Stimulated activated naive CD8-positive, alpha-beta T cell treated with anti-CD3 and anti-CD28 coated beads, Interleukin-15, Interleukin-2, amounts not matched to agents 100 U/mL and 50 U/mL, for 24 hours (primary cell): ENCODE data around the gene TENT5C.
A peak's percentile ranks its signal among the peaks of the same experiment; 100 is the strongest.

Source experiments
- ATAC-seq: fragments of 150-1000 bp; cut with Tn5 transposase; one replicate; pipeline ENCODE4 v1.10.0; 2021
- DNase-seq: peaks from one replicate; pipeline ENCODE4 v3.0.0; 2021

Gene TENT5C

DNA sequence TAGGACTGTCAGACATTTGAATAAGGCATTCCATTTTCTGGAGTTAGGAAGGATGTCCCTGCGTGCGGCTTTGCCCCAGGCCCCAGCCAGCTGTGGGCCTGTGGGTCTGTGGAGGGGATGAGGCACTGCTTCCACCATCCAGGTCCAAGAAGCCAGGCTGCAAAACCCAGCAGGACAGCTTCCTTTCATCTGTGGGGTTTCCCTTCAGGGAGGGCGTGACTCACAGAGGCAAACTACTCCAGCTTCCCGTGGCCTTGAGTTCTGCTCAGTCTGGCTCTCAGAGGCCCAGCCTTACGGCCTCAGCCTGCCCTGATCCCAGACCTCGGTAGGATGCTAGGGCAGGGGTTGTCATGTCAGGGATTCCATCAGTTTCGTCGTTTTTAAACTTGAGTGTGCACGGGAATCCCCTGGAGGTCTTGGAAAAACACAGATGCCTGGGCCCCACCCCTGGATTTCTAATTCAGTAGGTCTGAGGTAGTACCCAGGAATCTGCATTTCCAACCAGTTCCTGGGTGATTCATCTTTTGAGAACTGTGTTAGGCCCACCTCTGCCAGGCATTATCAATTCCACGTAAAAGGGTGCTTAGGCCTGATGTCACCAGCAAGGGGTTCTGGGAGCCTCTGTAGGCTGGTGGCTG, 32.3 kb upstream of the TENT5C start:
- ATAC-seq, result no peak
- peak; percentile 7 for DNase-seq

DNA sequence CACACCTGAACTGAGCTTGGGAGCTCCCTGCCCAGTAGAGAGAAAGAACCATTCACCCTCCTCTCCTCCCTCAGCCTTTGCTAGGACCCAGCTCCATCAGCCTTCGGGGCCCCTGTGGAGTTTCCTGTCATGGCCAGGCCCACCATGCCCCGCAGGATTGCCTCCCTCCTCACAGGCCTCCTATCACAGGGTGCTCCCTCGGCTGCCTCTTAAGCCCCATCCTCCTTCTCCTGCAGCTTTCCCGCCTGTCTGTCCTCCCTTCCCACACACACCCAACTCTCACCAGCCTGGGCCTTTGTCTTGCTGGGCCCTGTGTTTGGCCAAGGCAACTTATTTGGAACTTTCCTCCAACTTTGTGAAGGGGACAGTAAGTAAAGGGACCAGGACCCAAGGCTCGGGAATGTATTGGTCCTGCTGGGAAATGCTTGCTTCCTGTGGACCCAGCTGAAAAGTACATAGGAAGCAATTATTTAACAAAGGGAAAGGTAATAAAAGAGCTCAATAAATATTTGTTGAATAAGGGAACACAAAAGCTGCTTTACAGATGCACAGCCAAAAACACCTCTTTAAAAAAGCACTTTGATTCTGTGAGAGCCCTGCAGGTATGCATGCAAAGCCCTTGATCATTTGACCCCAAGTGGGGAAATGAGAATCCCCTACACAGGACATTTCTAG, 31.6 kb upstream of the TENT5C start:
- ATAC-seq (no peak), DNase-seq (no peak)

DNA sequence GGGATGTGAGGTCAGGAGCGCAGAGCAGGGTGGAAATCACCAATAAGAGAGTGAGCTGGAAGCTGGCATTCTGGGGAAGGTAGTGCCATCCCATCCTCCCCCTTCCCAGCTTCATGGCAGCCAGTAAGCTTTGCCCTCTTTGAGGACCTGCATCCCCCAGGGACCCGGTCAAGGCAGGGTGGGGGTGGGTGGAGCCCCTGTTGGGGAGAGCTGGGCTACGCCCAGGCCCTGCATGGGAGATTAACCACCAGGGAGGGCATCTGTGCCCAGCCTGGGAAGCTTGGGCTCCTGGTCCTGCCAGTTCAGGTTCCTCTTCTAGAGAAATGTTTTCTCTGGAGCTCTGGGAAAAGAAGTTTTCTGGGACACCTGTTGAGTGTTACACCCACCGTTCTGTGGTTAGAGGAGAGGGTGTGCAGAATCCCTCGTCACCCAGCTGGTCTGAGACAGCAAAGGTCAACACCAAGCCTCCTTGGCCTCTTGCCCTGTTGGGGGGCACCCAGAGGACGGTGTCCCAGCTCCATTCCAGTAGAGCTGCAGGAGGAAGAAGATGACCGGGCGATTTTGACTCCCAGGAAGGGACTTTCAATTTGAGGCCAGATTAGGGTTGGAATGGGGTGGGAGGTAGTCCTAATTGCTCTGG, 30.1 kb upstream of the TENT5C start:
- no peak for DNase-seq
- ATAC-seq, result no peak

DNA sequence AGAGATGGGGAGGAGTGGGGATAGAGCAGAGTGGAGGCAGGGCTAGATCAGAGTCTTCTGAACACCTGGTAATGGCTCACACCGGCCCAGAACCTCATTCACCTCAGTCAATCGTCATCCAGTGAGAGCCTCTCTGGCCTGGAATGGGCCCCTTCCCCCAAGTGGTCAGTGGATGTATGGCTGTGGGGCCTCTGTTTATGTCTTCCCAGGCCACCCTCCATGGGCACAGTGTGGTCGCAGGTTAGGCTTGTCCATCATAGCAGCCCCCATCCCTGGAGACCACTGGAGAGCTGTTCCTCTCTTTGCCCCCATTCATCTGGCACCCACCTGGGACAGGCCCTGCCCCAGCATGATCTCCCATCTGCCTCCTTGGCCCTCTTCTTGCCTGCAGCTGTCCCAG, 29.6 kb upstream of the TENT5C start:
- DNase-seq (no peak), ATAC-seq (no peak)

DNA sequence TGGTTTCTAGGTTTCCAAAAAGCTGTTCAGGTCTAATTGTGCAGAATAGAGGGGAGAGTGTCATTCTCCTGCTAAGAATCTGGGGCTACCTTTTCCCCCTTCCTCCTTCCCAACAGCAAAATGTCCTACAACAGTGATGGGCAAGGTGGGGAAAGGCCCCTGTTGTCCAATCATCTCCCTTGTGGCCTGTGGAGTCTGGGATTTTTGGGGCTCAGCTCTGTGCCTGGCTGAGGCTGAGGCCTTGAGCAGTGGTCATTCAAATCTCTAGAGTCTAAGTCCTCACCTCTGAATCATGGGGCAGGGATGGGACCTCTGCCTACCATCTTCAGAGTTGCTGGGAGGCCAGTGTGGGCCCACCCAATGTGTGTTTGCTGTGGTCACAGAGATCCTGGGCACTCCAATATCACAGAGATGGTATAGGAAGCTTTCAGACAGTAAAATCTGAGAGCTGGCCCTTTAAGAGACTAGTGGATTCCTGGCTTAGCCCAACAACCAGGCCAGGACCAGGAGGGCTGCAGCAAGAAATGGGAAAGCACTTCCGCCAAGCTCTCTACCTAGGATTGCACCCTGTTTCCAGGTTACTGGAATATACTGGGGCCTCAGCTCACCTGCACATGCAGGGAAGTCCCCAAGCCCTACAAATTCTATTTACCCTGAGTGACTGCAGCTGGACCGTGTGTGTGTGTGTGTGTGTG, 28.5 kb upstream of the TENT5C start:
- ATAC-seq (no peak), DNase-seq (no peak)

DNA sequence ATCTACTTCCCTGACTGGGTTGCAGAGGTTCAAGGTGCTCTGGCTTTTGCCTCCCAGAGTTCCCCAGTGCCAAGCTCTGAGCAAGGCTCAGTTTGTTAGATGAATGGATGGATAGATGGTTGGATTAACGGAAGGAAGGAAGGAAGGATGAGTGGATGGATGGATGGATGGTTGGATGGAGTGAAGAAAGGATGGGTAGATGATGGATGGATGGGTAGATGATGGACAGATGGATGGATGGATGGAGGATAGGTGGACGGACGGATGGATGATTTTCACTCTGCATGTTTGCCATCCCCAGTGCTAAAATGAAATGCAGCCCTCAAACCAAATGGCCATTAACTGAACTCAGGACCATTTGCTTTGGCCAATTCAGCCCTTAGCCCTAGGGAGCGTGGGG, 27.4 kb upstream of the TENT5C start:
- DNase-seq, result no peak

DNA sequence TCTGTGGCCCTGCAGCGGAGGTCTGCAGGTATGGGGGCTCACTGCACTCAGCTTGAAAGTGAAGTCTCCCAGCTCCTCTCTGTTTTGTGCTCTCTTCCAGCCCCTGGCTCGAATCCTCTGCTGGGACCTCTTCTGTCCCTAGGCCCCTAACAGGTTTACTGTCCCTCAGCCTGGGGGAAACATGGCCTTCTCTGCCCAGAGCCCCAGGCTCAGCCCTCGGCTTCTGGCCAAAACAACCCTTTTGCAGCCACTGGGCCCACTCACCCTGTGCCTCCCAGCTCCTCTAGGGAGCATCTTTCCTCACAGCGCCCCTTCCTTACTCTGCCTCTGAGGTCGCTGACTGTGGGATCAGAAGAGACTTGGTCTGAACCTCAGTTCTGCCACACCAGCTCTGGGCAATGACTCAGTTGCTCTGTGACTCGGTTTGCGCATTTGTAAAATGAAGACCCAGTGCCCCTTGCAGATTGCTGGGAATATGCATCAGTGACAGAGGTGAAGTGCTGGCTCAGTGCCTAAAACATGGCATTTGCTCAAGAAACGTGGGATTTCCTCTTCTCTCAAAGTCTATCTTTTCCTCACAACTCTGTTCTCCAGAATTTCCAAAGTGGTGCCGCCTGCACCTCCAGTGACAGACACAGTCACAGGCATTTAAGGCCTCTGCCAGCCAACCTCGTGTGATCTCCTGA, 26.5 kb upstream of the TENT5C start:
- no peak for ATAC-seq
- DNase-seq, result no peak

More for the DNA sequence above, 27.4 kb upstream of the TENT5C start:
- ATAC-seq, result no peak

DNA sequence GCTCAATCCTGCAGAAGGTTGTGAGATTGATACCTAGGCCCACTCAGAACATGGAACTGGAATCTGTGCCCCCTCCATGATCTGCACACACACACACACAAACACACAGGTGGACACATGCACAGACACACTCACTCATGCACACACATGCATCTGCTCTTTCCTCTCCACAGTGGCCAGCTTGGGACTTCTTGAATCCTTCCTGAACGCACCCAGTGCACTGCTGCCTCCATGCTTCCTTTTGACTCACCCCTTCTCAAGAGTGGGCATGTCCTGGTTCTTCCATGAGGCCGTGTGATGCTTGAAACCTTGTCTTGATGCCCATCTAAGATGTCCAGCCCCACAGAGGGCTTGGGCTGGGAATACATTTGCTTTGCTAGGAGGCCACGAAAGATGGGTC, 25.4 kb upstream of the TENT5C start:
- no peak for ATAC-seq

DNA sequence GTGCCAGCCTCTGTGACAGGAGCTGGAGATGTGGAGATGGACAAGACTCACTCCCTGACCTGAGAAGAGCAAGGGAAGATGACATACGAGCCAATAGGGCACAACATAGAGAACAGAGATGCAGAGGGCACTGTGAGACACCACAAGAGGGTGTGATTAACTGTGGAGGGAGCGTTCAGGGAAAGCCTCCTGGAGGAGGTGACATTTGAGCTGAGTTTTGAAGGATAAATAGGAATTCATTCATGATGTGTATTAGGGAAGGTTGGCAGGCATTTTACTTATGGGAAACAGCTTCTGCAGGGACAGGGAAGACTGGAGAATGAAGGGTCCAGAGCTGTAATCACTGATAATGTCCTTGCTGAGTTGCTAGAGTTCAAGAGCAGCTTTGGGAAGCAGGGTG, 25.0 kb upstream of the TENT5C start:
- ATAC-seq (no peak), DNase-seq (no peak)

More for the DNA sequence above, 25.4 kb upstream of the TENT5C start:
- no peak for DNase-seq

DNA sequence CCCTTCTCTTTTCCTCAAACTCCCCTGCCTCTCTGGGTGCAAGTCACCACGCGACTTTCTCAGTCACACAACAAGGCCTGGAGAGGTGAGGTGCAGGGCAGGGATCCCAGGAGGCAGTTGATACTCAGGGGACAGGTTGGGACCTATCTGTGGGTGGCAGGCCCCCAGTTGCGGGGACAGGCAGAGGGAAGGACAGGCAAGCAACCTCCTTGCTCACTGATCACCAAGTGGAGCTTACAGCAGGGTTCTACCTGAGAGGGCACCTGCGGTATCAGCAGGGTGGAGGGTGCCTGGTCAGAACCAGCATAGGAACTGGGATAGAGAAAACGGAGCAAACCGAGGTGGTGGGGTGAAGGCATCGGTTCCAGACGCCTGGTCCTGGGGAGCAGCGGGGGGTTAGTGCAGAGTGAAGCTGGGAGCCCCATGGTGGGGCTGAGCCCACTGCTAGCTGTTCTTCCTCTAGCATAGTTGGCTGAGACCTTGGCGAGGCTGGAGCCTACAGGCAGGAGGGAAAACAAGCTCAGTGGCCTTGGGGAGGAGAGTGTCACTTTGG, 24.4 kb upstream of the TENT5C start:
- no peak for DNase-seq

DNA sequence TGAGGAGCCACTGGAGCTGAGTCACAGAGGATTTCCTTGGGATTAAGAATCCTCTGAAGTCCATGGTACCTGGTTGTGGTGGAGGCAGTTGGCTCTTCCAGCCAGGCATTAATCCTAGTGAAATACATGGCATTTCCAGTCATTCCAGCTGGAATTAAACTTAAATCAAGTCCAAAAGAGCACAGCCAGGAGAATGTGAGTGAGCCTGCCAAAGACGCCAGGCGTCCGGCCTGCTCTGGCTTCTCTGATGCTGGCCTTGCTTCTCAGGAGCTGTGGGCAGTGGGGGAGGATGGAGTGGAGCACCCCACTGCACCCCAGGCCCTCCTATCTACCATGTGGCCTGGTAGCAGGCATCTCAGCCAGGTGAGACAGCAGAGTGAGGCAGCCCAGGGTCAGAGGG, 23.4 kb upstream of the TENT5C start:
- no peak for ATAC-seq
- no peak for DNase-seq

More for the DNA sequence above, 24.4 kb upstream of the TENT5C start:
- ATAC-seq, result no peak

DNA sequence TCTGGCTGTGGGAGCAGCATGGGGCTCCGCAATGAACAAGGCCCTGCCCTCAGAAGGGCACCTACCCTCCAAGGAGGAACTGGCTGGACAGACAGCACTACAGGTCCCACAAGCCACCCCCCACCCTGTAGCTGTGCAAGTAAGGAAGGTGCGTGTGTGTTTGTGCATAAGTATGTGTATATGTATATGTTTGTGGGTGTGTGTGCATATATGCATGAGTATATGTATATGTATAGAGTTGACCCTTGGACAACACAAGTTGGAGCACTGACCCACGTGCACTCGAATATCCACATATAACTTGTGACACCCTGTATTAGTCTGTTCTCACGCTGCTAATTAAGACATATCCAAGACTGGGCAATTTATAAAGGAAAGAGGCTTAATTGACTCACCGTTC, 22.6 kb upstream of the TENT5C start:
- ATAC-seq, result no peak
- no peak for DNase-seq

DNA sequence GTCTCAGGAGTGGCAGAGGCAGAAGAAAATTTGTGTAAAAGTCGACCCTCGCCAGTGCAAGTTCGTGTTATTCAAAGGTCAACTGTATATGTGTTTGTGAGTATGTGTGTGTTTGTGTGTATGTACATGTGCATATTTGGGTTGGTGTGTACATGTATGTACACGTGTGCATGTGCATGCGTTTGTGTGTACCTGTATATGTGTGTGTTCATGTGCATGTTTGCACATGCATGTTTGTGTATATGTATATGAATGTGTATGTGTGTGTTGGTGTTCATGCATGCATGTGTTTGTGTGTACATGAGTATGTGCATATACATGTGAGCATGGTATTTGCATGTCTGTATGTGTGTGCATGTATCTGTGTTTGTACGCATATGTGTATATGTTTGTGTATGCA, 21.7 kb upstream of the TENT5C start:
- DNase-seq (no peak), ATAC-seq (no peak)

DNA sequence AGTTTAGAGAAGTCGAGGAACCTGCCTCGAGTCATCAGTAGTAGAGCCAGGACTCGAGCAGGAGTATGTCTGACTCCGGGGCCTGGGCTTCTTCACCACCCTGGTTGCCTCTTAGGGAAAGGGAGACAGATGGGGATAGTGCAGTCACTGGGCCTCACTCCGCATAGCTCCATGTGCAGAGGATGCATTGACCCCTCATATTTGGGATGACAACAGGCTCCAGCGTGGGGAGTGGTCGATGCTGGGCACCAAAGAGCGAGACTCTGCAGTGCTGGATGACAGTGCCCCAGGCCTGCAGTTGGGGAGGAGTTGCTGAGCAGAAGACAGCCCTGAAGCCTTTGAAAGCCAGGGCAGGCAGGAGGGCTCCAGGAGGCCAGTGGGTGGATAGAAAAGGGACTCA, 20.8 kb upstream of the TENT5C start:
- no peak for ATAC-seq
- no peak for DNase-seq

DNA sequence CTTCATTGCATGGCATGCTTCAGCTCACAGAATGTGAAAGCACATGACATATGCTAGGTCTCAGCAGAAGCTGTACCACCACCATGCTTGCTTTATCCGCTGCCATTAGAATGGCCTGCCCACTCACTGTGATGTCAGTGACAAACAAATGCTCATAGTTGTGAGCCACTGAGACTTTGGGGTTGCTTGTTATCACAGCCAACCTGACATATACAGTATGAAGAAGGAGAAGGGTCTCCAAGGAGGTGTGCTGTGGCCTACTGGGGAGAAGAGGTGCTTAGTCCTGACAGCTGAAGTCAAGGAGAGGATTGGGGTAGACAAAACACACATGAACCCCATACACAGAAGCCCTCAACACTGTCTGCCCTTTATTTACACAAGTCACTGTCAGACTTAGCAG, 19.5 kb upstream of the TENT5C start:
- ATAC-seq, result no peak

DNA sequence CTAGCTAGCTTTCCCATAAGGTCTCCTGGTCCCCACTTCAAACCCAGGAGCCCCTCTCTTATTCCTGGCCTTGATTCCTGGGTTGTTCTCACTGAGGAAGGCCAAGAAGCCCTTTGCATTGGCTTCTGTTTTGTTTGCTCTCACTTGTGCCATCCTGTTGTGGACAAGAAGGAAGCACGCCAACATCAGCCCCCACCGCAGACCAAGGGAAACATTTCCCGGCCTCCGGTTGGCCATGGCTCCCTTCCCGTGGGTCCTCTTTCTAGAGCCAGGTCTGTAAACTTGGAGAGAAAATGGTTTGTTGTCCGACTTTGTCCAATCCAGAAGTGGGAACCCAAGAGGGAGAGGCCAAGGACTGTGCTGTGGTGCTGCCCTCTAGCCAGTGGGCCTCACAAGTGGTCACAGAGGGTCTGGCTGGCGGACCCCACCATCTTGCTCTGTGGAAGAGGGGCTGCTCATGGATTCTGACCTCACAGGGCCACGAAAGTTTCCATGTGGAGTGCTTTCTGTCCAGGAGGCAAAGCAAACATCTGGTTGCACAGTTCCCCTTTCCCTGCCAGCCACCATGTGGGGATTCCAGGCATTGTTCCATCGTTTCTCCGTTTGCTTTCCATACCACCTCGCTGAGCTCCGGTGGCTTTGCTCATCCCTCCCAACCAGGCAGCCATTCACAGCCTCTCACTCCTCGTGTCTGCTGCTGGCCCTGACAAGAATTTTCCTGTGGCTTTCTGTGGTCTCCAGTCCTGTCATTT, 18.9 kb upstream of the TENT5C start:
- ATAC-seq (no peak), DNase-seq (no peak)

More for the DNA sequence above, 19.5 kb upstream of the TENT5C start:
- DNase-seq, result no peak

DNA sequence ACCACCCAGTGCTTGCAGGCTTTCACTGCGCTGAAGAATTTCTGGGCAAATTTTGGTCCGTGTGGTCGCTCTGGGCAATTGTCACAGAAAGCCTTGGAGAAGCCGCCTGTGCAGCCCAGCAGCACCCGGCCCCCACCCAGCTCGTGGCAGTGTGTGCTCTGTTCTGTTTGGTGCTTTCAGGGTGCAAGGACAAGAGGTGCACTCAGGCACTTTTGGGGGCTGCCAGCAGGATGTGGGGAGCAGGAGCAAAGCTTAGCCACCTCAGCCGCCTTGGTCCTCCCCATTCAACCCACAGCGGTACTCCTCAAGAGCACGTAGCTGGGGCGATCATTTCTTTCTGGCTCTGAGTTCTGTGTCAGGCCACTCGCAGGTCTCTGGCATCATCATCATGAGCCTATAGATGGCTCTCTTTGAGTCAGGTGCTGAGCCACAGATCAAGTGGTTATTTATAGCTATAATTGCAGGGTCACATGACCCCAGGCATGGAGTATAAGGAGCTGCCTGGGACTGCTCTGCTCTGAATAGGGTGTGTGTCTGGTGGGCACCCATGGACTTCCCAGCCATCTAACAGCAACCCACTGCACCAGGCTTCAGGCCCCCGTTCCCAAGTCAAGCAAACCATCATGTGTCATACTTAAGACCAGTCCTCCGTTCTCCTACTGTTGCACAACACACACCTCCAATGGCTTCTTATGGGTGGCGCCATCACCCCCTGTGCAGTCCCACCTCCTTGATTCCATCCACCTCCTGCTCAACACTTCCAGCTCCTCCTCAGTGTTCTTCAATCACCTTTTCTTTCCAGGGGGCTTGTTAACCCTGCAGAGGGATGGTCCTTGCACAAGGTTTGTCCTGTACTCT, 18.1 kb upstream of the TENT5C start:
- ATAC-seq, result no peak
- DNase-seq, result no peak

DNA sequence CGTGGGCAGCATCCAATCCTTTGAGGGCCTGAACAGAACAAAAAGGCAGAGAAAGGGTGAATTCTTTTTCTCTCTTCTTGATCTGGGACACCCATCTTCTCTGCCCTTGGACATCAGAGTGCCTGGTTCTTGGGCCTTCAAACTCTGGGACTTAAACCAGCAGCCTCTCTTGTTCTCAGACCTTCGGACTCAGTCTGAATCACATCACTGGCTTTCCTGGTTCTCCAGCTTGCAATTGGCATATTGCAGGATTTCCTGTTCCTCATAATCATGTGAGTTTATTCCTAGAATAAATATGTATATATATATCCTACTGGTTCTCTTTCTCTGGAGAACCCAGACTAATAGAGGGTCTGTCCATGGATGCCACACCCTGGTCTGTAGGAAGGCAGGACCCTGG, 16.3 kb upstream of the TENT5C start:
- DNase-seq (no peak), ATAC-seq (no peak)

DNA sequence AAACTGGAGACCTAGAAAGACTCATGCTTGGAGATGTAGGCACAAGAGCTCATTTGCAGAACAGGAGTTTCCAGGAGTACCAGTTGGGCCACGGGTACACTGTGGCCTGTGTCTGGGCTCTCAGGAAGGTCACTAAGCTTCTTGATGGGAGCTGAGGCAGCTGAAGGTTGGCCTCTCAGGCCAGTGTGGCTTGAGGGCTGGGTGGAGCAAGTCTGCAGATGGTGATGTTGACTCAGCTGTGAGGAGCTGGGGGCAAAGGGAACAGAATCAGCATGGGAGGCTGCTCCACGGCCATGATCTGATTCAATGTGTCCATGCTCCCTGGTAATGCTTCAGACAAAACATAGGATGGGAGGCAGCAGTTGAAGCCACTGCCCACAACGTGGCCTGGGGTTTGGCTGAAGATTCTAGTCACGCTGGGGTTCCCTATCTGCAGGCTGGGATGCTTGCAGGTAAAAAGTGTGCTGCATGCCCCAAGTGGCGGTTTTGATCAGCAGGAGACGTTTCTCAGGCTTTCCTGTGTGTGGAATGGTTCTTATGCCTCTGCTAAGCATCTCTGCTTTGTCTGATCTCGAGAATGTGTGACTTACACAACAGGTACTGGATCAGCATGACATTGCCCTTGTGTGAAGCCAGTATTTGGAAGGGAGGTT, 15.4 kb upstream of the TENT5C start:
- ATAC-seq (no peak), DNase-seq (no peak)

DNA sequence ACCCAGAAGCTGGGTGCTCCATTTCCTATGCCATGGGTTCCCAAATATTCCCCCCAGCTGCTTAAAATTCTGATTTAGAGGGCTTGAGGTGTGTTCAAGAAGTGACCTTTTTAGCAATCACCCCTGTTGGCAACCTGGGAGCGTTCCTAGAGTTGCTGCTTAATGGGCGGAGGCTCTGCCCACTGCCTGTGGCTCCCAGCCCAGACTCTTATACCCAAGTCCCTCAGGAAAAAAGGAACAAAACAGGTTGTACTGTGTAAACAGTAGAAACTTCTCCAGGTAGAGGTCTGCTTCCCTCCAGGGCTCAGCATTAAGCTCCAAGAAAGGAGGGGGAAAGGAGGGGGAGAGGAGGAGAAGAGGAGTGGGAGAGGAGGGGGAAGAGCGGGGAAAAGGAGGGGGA, 14.6 kb upstream of the TENT5C start:
- ATAC-seq, result no peak
- DNase-seq, result no peak
